Nephron progenitor cell (in vitro differentiated cells): Measurements from ENCODE around the gene BEGAIN.

Source experiments
- DNase-seq: peaks from one replicate; pipeline ENCODE4 v3.0.0; 2021
- H3K27ac Mint-ChIP-seq: 2 replicates; pipeline ENCODE4 v1.8.0; 2021; ENCODE audit warnings: mild to moderate bottlenecking, moderate library complexity, mixed read lengths
- H3K27me3 Mint-ChIP-seq: 2 replicates; pipeline ENCODE4 v1.8.0; 2021; ENCODE audit warnings: mild to moderate bottlenecking, low read depth, mixed read lengths; ENCODE audit not compliant: poor library complexity
- H3K36me3 Mint-ChIP-seq: 2 replicates; pipeline ENCODE4 v1.8.0; 2021; ENCODE audit warnings: low read depth, mixed read lengths
- H3K4me1 Mint-ChIP-seq: 2 replicates; pipeline ENCODE4 v1.8.0; 2021; ENCODE audit warnings: mixed read lengths
- H3K4me3 Mint-ChIP-seq: 2 replicates; pipeline ENCODE4 v1.8.0; 2021; ENCODE audit warnings: mild to moderate bottlenecking, moderate library complexity, mixed read lengths
- H3K9me3 Mint-ChIP-seq: 2 replicates; pipeline ENCODE4 v1.8.0; 2021; ENCODE audit warnings: mild to moderate bottlenecking, moderate library complexity, mixed read lengths
- TF ChIP-seq, protein P1 (sequence below): fragments of 200-600 bp; sonication (generic); IDR thresholded peaks from 2 replicates; pipeline ENCODE4 v1.5.0; 2021; ENCODE audit warnings: antibody characterized with exemption

The BEGAIN gene

DNA sequence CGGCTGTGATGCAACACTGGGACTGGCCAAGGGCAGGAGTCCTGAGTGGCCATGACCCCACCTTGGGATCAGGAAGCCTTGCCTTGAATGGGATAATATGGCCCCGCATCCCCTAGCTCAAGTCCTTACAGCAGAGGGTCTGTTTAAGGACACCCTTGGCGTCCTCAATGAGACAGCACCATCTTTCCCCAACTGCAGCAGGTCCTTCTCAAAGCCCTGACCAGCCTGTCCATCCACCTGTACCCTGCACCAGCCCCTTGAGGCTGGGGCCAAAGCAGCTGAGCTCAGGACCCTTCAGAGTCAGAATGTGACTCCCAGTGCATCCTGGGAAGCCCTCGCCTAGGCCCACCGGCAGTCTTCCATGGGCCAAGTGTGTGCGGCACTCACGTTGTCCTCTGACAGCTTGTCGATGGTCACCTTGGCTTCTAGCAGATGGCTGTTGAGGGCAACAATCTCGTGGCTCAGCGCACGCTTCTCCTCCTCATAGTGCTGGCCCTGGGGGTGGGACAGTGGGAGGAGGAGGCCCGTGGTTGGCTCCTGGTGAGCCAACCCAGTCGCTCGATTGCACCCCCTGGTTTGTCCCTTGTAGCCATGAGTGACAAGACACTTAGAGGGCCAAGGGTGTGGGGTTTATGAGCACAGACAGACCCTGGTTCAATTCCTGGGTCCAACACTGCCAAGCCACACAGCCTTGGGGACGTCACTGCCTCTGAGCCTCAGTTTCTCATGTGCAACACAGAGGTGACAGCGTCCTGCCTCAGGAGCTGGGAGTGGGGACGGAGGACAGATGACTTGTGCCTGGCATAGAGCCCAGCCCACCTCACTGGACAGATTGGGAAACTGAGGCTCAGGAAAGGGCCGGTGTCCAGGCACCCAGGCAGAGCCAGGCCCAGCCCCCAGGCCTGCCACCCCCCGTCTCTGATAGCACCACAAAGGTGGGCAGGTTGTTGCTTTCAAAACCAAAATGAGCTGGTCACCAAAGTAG lies 43.5 kb downstream of the BEGAIN start:
- TF ChIP-seq, protein P1, sequence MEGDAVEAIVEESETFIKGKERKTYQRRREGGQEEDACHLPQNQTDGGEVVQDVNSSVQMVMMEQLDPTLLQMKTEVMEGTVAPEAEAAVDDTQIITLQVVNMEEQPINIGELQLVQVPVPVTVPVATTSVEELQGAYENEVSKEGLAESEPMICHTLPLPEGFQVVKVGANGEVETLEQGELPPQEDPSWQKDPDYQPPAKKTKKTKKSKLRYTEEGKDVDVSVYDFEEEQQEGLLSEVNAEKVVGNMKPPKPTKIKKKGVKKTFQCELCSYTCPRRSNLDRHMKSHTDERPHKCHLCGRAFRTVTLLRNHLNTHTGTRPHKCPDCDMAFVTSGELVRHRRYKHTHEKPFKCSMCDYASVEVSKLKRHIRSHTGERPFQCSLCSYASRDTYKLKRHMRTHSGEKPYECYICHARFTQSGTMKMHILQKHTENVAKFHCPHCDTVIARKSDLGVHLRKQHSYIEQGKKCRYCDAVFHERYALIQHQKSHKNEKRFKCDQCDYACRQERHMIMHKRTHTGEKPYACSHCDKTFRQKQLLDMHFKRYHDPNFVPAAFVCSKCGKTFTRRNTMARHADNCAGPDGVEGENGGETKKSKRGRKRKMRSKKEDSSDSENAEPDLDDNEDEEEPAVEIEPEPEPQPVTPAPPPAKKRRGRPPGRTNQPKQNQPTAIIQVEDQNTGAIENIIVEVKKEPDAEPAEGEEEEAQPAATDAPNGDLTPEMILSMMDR, result no peak
- Mint-ChIP-seq H3K4me1 (peaks cover 29% of the 10 kb centered on the region), H3K36me3 (no peaks in the 10 kb centered on the region), H3K27me3 (peaks cover 20% of the 10 kb centered on the region), H3K27ac (no peak overlapping the region), H3K4me3 (no peak overlapping the region), H3K9me3 (no peaks in the 10 kb centered on the region)
- no peak for DNase-seq

DNA sequence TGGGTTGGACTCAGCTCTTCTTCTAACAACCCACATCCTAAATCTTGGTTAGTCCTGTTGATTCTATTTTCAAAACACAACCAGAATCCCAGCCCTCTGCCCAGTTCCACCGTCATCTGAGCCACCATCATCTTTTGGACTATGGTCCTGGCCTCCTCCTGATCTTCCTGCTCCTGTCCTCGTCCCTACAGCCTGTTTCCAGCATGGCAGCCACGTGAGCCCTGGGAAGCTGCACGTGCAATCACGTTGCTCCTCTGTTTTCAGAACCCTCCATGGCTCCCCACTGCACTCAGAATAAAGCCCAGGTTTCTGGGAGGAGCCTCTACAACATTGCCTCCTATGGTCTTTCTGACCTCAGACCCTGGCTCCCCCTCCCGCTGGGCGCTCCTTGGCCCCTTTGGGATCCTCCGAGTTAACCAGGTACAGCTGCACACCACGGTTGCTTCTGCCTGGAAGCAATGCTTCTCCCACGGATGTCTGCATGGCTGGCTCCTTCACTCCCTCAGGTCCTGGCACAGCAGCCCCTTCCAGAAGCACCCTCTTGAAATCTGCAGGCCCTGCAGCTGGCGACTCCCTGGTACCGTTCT lies 44.5 kb downstream of the BEGAIN start:
- H3K9me3 Mint-ChIP-seq, result no peaks in the 10 kb centered on the region
- no peak overlapping the region for H3K27ac Mint-ChIP-seq

DNA sequence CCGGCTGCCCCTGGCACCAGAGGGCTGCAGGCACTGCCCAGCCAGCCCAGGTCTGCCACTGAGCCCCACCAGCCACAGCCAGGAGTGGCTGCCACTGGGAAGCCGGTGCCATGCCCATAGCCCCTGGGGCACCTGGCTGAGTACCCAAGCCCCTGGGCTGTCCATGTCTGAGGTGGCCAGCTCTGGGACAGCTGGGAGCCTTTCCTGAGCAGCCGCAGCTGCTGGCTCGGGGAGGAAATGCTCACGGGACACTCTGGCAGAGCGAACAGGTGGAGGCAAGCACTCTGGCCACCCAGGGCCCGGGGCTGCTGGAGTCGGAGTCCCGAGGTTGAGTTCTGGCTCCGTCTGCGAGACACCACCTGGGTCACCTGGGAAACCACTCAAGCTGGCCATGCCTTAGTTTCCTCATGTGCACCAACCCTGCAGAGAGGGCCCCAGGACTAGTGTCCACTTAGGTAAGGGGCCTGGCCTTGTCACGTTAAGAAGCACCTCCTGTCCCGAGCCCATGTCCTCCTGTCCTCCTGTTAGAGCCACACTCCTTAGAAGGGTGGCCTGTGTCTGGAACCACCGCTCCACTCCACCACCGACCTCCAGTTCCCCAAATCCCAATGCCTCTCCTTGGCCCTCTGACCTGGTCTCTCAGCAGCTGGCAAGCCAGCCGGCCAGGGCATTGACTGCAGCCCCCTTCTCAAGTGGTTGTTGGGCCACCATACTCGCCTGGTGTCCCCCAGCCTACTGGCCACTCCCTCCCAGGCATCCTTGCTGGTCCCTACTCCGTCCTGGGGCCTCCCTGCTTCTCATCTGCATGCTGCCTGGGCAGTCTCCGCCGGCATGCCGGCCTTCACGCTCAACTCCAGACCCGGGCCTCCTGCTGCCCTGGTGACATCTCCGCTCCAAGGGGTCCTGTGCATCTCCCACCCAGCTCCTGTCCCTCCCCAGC lies 45.3 kb downstream of the BEGAIN start:
- H3K4me3 Mint-ChIP-seq, result no peak overlapping the region
- H3K27ac Mint-ChIP-seq, result peak overlapping the region; percentile 90
- H3K36me3 Mint-ChIP-seq, result no peaks in the 10 kb centered on the region
- TF ChIP-seq, protein P1, result no peak
- no peaks in the 10 kb centered on the region for H3K9me3 Mint-ChIP-seq
- peaks cover 32% of the 10 kb centered on the region for H3K4me1 Mint-ChIP-seq
- no peak for DNase-seq
- peaks cover 9% of the 10 kb centered on the region for H3K27me3 Mint-ChIP-seq

More for the DNA sequence above, 44.5 kb downstream of the BEGAIN start:
- H3K4me3 Mint-ChIP-seq, result no peak overlapping the region
- no peak for DNase-seq
- peaks cover 29% of the 10 kb centered on the region for H3K4me1 Mint-ChIP-seq
- peaks cover 15% of the 10 kb centered on the region for H3K27me3 Mint-ChIP-seq
- TF ChIP-seq, protein P1, result no peak
- H3K36me3 Mint-ChIP-seq, result no peaks in the 10 kb centered on the region

DNA sequence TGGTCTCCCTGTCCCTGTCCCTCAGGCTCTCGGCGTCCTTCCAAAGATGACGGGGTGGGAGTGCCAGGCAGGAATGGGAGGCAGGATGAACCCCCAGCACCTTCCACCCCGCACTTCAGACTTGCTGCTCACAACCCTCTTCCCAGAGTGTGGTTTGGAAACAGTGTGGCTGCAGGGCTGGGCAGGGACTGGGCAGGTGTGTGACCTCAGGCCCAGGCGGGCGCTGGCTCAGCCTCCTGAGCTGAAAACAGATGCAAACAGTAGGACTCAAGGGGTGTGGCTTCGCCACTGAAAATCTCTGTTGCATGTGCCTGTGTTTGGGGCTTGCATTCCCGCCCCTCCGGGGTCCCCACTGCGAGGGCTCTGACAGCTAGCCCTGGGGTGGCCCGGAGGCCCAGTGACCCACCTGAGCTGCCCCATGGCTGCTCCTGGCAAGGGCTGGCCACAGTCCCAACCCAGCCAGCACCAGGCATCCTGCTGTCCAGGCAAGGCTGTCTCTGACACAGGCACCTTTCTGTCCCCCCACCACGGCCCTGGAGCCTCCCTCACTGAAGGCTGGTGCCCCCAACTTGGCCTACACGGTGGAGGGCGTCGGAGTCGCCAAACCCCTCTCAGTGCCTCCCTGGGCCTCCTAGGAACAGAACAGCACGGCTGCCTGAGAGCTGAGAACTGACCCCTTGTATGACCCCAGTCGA lies 46.1 kb downstream of the BEGAIN start:
- H3K27me3 Mint-ChIP-seq, result peaks cover 8% of the 10 kb centered on the region
- H3K27ac Mint-ChIP-seq, result no peak overlapping the region
- DNase-seq, result no peak
- no peaks in the 10 kb centered on the region for H3K36me3 Mint-ChIP-seq
- no peak overlapping the region for H3K4me3 Mint-ChIP-seq
- peaks cover 40% of the 10 kb centered on the region for H3K4me1 Mint-ChIP-seq
- TF ChIP-seq, protein P1, result no peak
- no peaks in the 10 kb centered on the region for H3K9me3 Mint-ChIP-seq

DNA sequence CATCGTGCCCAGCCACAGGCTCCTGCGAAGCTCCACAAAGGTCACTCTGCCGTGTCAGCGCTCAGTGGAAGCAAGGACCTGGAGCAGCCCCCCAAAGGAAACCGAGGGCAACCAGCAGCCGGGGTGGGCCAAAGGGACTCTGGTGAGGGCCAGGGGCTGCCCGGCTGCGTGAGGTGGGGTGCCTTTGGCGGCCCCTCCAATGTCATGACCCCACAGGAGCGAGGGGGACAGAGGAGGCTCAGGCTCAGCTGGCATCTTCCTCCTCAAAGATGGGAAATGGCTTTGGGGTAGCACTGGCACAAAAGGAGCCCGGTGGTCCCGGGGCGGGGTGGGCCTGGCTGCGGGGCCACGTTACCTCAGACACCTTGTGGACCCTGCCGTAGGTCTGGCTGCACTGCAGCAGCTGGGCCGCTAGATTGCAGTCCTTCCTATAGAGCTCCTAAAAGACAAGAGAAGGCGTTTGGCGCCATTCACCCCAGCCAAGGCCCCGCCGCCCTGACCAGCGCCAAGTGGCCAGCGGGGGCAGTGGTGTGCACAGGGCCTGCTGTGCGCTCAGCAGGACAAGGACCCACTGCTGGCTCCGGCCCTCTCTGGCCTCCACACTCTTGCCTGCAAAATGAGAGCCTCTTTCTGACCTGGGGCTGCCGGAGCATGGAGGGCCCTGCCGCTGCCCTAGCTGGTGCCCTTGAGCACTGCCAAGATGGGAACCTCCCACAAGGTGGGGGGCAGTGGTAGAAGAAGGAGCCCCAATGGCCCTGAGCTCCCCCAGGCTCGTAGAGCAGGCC lies 46.9 kb downstream of the BEGAIN start:
- peak; percentile 66 for DNase-seq
- H3K27me3 Mint-ChIP-seq, result peaks cover 4% of the 10 kb centered on the region
- H3K4me3 Mint-ChIP-seq, result no peak overlapping the region
- TF ChIP-seq, protein P1, result peak; percentile 59
- H3K27ac Mint-ChIP-seq, result no peak overlapping the region
- H3K9me3 Mint-ChIP-seq, result no peaks in the 10 kb centered on the region
- H3K36me3 Mint-ChIP-seq, result no peaks in the 10 kb centered on the region
- peaks cover 40% of the 10 kb centered on the region for H3K4me1 Mint-ChIP-seq
